IPS DF 4.7 (cell line): ENCODE results near the gene WDR7.
"Not testable (repeated sequence)": the region's sequence is repeated elsewhere in the genome, so short reads cannot be mapped to it uniquely, and the experiment has no call there.

Experiments
- DNase-seq: peaks from one replicate; pipeline ENCODE4 v3.0.0-alpha.2; 2013; ENCODE audit warnings: low spot score; ENCODE audit errors: extremely low read depth

The WDR7 gene

DNA sequence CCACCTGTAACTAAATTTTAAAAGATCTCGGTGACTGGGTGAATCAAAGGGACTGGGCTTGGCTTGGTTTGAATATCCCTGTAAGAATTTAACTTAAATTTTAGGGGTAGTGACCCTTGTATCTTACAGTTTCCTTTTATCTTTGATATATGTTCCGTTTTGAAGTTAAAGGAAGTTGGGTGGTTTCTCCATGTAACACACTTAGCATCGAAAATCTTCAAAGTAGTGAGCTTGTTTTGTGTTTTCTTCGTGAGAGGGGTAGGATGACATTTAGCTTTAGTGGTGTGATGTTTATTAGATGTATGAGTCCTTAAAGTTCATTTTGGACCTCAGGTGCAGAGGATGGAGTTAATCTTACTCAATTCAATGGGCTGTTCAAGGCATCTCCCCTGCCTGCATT lies 1.6 kb downstream of the WDR7 start:
- no peak for DNase-seq

DNA sequence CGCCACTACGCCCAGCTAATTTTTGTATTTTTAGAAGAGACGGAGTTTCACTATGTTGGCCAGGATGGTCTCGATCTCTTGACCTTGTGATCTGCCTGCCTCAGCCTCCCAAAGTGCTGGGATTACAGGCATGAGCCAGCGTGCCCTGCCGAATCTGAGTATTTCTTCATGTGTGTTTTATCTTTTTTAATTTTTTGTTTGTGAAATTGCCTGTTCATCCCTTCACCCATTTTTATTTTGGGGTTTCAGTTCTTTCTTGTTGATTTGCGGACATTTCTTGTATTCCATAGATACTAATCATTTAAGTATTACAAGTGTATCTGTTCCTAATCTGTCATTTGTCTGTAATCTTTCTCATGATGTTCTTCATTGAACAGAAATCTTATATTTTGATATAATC lies 3.1 kb downstream of the WDR7 start:
- DNase-seq: not testable (repeated sequence)

DNA sequence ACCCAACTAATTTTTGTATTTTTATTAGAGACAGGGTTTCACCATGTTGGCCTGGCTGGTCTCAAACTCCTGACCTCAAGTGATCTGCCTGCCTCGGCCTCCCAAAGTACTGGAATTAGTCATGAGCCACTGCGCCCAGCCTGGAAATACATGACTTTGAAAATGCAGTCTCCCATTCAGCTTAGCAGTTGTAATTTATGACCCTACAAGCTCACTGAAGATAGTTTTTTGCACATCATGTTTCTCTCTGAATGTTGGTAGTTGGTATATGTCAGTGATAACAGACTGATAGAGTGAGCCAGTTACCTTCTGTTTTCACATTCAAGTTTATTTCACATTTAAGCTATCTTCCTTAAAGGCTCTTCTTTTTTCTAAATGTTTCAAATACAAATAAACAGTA lies 7.1 kb downstream of the WDR7 start:
- DNase-seq: no peak

DNA sequence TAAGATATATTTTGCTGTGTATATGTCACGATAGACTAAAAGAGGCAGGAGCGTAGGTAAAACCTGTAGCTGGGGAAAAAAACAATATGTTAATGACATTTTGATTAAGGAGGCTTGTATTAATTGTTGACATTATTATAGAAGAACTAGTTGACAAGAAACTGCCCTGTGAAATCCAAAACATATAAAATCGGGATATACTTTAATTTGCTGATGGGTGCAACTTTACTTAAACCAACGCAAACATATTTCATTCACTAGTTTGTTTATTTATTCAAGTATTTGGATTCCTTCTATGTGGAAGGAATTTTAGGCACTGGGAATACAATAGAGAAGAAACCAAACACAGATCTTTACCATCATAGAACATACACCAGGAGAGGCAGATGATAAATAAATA lies 8.0 kb downstream of the WDR7 start:
- no peak for DNase-seq

DNA sequence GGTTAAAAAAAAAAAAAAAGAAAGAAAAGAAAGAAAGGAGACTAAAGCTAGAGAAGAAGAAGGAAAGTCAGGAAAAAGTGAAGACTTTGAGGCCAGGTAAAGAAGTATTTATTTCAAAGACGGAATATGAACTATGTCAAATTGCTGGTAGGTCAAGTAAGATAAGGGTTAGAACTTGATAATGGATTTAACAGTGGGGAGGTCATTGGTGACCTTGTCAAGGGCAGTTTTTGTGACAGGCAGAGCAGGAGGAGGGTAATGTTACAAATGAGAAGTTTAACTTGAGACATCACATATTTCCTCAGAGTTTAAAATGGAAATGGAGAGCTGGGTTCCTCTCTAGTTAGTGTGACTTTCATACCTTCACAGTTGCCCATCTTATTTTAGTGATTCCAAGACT lies 9.5 kb downstream of the WDR7 start:
- DNase-seq: no peak

DNA sequence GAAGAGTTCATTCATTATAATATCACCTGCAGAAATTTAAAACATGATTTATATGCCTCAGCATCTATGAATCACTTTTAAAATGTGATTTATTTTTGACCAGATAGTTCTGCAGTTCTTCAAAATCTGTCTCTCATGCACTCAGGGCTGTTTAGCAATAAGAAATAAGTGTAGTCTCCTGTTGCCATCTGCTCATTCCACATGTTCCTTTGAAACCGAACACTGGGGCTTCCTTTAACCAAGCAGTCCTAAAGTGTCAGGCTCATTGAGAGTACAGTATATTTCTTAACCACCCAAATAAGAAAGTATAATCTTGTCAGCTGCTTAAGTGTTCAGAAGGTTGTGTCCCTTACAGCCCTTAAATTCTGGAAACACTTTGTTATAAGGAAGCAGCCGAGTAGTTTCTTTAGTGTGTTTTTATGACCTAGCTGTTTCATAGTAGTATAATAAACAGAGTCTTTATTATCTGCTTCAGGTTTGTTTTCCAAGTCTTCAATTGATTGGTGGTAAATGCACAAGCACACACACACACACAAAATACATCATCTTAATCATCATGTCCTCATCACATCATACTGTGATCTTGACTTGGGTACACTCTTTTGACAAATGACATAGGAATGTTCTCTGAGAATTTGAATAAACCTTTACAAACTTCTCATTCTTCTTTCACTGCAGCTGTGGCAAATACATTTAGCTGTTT lies 10.4 kb downstream of the WDR7 start:
- DNase-seq: no peak

DNA sequence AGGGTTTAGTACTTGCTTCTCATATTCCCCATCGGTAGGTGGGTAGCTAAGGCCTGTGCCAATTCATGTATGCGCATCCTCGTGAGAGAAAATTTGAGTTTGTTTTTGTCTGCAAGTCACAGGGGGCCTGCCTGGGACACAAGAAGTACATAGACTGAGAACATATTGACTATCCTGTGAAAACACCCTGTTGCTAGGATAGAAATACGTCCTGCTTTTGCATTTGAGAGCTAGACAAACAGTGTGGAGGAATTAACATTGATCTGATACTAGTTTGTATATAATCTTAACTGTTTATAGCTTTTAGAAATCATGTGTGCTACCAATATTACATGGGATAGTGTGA lies 10.9 kb downstream of the WDR7 start:
- DNase-seq: no peak

DNA sequence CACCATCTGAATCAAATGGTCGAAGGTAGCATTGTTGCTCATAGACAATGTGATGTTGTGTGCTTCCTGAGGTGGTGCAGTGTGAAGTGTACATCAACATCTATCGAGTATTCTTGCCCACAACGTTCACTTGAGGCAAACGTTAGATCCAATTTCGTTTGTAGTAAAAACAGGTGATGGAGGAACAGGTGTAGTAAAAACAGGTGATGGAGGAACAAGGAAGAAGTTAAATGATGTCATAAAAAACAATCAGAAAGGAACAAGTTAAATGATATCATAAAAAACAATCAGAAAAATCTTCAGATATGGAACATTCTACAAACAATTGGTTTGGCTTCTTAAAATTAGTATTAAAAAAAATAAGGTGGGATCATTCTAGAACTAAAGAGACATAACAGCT lies 11.3 kb downstream of the WDR7 start:
- no peak for DNase-seq

DNA sequence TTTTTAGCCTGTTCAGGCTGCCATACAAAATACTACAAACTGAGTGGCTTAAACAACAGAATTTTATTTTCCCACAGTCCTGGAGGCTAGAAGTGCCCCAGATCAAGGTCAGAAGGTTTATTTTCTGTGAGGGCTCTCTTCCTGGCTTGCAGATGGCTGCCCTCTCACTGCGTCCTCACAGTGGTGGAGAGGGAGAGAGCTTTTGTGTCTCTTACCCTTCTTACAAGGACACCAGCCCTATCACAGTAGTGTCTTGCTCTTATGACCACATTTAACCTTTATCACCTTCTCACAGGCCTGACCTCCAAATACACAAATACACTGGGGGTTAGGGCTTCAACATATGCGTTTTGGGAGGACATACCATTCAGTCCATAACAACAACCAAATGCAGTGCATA lies 11.7 kb downstream of the WDR7 start:
- DNase-seq: no peak

DNA sequence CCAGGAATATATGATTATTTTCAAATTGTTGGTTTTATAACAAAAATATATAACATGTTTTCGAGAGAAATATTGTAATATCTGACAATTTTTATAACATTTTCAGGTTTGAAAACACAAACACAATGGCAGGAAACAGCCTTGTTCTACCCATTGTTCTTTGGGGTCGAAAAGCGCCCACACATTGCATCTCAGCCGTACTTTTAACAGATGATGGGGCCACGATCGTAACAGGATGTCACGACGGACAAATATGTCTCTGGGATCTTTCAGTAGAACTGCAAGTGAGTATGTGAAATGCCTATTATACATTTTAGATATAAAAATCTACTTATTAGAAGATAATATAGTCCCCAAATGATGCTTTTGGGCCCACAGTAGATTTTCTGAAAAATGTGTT lies 21.2 kb downstream of the WDR7 start:
- no peak for DNase-seq

DNA sequence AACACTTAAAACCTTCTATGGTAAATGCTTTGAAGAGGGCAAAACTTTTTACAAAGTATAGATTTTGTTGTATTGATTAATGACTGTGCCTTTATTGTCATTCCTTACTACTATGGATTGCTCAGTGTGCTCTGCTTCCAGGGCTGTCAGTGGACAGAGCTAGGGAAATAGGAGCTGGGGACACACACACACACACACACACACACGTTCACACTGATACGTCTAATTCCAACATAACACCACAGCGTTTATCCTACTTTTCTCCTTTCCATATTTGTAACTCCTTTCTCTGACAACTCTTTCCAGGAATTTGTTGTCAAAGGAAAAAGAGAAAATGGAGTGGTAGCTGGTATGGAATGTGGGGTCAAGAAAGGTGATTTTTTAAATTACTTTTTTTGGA lies 21.8 kb downstream of the WDR7 start:
- no peak for DNase-seq

DNA sequence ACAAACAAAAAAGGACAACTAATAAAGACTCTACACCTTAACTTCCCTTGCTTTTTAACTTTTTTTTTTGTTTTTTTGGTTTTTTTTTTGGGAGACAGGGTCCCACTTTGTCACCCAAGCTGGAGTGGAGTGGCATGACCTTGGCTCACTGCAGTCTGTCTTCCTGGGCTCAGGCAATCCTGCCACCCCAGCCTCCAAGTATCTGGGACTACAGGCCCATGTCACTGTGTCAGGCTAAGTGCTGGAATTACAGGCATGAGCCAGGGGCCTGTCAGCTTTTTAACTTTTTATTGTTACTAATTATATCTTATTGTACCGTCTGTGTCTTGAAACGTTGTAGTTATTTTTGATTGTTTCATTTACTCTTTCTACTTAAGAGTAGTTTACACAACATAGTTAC lies 25.5 kb downstream of the WDR7 start:
- DNase-seq: no peak

DNA sequence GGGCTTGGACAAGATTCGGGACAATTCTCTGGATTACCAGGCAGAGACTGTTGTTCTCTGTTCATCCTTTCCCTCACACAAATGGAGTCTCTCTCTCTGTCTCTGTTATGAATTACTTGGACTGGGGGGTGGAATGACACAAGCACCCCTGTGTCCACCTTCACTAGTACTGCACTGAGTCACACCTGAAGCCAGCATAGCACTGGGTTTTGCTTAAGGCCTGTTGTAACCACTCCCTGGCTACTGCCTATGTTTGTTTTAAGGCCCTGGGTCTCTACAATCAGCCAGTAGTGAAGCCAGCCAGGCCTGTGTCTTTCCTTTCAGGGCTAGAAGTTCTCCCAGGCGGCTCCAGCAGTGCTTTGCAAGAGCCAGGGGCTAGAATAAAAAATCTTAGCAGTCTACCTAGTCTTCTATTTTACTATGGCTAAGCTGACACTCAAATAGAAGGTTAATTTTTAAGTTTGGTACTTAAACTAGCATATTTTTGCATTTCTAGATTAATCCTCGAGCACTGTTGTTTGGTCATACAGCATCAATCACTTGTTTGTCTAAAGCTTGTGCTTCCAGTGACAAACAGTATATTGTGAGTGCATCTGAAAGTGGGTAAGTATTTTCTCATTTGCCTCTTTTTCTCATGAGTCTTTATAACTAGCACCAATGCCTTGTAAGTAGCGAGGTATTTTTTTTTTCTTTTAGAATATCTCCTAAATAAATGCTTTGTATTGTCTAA lies 27.8 kb downstream of the WDR7 start:
- no peak for DNase-seq

DNA sequence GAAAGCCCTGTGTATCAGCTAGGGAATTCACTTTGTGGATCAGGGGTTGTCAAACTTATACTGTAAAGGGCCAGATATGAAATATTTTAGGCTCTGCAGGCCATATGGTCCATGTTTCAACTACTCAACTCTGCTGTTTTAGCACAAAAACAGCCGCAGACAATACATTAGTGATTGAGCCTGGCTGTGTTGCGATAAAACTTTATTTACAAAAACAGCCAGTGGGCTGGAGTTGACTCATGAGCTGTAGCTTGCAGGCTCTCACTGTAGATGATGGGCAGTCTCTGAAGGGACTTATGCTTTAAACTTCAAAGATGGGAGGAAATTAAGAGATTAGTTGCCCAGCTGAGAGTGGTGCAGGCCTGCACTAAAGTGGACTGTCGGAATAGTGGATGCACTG lies 33.1 kb downstream of the WDR7 start:
- no peak for DNase-seq

DNA sequence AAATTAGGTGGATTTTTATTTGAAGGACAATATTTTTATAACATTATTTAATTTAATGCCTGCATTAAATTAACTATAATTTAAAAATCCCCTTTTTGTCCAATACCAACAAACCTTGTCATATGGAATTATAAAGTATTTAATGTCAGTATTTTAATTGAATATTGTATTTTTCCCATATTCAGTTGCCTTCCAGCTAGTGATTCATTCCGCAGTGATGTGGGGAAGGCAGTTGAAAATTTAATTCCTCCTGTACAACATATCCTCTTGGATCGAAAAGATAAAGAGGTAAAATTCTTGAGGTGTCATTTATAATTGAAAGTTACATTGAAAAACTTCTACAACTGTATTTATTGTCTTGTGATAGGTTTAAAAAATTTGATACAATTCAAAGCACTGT lies 40.4 kb downstream of the WDR7 start:
- DNase-seq: no peak

DNA sequence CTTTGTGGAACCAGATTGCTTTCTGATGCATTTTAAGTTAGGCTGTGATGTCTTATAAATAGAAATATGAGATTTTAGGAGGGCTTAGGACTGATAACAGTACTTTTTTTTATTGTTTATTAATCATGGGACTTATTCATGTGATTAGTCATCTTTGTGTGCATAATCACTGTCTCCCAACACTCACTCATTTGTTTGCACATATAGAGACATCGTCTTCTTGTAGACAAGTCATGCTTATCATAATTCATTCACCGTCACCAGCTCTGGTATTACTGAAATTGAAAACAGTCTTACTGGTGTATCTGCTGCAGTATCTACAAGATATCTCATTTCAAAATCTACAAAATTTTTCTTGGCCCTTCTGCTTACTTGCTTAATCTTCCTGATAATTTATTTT lies 45.8 kb downstream of the WDR7 start:
- no peak for DNase-seq

DNA sequence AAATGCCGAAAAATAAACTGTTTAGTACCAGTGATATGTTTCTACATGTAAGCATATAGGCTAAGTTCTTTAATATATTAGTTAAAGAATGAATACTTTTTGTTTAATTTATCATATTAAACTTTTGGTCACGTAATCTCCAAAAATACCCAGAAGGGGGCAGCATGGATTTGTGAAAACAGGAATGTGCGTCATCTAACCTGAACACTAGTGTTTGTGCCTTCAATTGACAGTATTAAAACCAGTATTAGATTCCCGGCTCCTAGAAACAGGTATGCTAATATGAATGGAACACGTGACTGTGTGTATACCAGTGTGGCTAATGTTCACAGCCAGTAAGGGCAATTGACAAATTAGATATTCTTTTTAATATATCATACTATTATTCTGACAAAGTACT lies 51.8 kb downstream of the WDR7 start:
- DNase-seq: no peak

DNA sequence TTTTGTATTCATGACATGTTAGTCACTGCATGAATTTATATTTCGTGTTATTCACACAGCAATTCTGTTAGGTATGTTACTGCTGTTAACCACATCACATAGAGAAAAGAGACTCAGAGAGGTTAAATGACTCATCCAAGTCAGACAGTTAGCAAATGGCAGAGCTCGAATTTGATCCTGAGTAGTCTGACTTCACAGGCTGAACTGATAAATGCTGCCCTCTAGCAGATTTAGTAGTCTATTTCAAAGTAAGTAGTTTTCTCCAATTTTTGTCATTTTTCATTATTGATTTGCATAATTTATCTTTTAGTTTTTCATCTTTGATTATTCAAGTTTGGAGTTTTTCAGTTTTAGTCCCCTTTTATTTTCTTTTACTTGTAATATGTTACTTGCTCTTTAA lies 58.3 kb downstream of the WDR7 start:
- peak; percentile 9 for DNase-seq

DNA sequence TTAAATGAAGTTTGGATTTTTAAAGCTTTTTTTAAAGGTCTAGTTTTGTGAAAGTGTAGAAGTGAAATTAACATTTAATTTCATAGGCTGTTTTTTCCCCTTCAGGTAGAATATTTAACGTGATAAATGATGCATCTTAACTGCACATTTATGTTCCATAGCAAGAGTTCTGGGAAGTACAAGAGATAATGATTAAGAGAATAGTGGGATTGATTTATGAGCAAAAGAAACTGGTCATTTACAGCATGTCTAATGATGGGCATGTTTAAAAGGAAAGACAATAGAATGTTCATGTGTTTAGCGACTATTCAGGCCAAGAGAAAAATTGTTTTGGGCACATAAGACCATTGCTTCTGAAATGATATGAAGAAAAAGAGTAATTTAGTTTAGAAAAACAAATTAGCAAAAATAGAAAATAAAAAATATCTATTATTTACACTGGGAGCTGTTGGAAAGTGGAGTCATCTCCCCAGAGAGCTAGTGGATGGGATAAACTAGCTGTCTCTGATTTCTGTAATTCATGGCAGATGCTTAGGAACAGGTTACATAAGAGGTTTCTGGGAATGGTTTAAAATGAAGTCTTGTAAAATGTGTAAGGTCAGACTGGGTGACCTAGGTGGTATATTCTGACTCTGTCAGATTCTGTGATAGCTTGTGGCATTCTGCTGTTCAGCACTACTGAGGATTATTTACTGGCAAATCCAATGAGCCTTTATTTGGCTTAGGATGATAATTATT lies 60.7 kb downstream of the WDR7 start:
- DNase-seq: no peak

DNA sequence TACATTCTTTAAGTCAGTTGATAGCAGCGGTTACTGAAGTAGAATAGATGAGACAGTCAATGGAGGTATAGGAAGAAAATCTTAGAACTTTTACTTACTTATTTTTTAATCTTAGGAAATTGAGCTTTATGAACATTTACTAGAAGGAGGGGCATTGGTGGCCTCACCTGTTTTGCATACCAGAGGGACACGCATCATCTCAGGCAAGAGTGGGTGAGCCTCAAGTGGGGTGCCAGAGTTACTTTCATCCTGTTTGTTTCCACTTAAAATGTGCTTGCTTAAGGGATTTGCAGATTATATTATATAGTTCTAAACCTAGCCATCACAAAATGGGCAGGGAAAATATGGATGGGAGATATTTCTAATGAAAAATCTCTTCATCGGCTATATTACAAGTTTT lies 61.6 kb downstream of the WDR7 start:
- no peak for DNase-seq

DNA sequence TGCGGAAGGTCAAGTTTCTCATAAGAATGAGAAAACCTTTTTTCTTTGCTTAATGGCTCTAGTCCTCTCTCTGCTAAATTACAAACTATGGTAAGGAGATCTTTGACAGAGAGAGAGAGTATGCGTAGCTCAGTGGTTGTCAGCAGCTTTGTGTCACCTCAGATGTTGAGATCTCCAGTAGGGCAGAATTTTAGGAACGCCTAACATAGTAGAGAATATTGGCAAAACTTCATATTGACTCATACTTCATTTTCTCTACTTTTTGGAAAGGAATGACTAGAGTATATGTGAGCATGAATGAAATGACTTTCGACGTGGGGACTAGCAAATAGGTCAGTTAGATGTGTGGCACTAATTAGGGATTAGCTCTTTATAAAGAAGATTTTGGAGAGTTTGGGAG lies 64.0 kb downstream of the WDR7 start:
- DNase-seq: no peak

DNA sequence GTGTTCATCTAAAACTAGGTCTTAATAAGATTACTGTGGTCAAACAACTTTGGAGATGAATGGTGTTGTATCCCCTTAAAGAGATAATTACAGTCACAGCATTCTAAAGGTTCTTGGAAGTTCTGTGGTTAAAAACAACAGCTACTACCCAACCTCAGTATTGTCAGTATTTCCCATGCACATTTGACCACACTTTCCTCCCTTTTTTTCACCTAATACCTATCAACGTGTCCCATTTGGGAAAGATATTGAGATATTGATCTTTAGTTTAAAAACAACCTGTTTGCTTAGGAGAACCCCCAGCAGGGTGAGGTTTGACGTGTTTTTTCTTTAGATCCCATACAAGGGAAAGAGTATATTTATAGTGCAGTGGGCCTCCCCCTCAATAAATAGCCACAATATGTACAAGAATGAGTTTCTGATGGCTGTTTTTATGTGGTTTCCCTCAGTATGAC lies 65.6 kb downstream of the WDR7 start:
- no peak for DNase-seq

DNA sequence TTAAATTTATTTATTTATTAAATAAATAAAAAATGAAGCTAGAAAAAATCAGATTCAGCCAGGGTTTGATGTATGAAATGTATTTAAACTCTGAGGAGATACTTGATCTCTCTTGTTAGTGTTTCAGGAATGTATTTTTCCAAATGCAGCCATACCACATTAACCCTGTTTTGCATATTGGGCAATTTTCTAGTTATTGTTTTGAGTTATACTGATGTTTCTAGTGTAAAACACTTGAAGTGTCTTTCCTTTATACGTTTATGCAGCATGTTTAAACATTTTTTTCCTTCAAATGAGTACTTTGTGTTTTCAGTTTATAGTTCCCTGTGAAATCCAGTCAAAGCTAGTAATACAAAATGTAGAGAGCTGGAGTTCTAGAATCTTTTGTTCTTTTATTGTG lies 69.9 kb downstream of the WDR7 start:
- no peak for DNase-seq
